HG03460 (cell line): ENCODE results near the gene EPHA8.

ENCODE experiments used
- ATAC-seq: cut with Tn5 transposase; IDR thresholded peaks from one replicate; pipeline ENCODE4 v1.9.1; 2021; ENCODE audit not compliant: unreplicated experiment

EPHA8 gene

DNA sequence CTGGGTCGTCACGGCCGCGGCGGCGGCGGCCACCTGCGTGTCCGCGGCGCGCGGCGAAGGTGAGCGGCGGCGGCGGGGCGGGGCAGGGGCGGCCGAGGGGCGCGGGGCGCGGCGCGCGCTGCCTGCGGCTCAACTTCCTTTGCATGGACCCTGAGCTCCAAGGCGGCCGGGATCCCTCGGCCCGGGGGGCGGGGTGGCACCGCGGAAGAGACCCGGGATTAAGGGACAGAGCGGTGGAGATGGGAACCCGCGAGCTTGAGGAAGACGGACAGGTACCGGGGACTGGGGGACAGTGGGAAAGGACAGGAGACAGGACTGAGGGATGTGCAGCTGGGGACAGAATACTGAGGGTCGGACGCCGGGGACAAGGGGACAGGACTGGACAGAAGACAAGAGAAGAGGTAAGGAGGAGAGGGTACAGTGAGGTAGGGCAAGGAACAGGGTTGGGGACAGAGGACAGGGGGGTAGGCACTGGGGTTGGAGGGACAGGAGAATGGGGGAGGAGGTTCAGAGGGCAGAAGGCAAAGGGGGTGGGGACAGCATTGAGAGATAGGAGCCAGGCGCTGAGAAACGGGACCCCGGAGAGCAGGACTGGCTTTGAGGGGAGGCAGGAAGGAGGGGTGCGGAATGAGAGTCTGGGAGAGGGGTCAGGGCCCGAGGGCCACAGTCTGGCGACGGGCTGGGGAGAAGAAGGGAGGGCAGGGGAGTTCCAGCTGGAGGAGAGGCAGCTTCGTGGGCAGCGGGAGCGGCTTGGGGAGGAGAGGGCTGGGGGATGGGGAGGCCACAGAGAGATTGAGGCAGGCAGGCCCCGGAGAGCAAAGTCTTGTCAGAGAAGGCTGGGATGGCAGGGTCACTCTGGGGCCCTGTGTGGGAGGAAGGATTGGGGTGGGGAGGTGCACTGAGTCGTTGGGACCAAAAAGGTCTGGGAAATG lies 648 bp downstream of the EPHA8 start:
- ATAC-seq, result no peak

GRCh38 chr1:22566161-22566560 lies 2.9 kb downstream of the EPHA8 start:
- no peak for ATAC-seq

DNA sequence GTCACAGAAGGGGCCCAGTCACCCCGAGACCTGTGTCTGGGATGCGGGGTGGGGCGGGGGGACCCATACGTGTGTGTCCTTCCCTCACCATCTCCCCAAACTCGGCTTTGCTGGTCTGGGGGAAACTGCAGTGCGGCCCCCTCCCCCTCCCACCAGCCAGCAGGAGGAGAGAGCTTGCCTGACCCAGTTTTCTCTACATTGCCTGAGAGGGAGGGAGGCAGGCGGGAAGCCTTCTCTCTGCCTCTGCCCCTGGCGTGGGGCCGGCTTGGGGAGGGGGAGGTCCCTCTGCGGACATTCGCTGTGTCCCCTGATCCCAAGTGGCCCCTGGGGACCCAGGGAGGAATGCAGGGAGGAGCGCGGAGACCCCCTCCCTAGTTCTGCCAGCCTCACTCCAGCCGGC lies 3.9 kb downstream of the EPHA8 start:
- no peak for ATAC-seq

DNA sequence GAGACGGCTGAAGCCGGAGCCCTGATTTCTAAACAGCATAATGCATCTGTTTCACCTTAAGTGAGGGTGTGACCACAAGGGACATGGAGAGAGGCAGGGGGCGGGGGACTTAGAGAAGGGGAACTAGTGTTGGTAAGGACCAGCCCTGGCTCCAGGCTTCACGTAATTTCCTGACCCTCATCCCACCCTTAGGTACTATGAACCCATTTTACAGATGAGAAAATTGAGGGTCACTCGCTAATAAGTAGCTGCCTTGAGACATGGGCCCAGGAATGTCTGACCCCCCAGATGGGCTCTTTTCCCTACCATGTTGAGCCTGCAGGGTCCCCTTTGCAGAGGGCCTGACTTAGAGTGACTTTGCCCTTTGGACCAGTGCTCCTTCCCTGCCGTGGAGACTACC lies 4.7 kb downstream of the EPHA8 start:
- ATAC-seq, result no peak

DNA sequence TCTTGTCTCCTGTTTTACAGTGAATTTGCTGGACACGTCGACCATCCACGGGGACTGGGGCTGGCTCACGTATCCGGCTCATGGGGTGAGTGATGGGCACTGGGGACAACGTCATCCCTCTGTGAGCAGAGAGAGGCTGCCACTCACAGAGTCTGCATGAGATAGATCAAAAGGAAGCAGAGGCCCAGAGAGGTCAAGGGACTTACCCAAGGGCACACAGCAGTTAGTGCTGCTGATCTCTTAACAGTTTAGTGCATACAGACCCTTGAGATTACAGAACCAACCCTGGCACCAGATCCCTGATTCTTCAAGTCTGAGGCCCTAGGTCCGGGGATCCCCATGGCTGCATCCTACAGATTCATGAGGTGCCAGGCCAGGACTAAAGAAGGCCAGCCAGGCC lies 6.0 kb downstream of the EPHA8 start:
- no peak for ATAC-seq

GRCh38 chr1:22570140-22570909 lies 7.0 kb downstream of the EPHA8 start:
- no peak for ATAC-seq

GRCh38 chr1:22572818-22573217 lies 9.5 kb downstream of the EPHA8 start:
- ATAC-seq, result no peak

DNA sequence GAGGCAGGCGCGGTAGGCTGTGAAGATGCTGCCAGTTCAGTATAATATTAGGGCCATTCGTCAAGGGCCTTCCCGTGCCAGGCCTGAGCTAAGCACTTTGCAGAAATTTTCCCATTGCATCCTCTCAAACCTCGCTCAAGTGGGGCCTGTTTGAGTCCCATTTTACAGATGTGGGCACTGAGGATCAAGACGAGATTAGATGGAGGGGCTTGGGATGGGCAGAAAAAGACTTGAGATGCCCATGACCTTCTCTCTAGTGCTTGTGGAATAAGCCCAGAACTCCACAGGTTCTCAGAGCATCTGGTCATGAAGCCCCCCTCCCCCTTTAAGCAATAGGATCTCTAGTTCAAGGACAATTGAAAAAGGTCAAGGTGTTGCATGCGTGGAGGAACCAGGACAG lies 9.9 kb downstream of the EPHA8 start:
- ATAC-seq, result no peak

- no peak for ATAC-seq
These were observed 12.4 kb downstream of the EPHA8 start for GRCh38 chr1:22575532-22576149.

GRCh38 chr1:22576150-22576544 lies 12.9 kb downstream of the EPHA8 start:
- ATAC-seq, result no peak

DNA sequence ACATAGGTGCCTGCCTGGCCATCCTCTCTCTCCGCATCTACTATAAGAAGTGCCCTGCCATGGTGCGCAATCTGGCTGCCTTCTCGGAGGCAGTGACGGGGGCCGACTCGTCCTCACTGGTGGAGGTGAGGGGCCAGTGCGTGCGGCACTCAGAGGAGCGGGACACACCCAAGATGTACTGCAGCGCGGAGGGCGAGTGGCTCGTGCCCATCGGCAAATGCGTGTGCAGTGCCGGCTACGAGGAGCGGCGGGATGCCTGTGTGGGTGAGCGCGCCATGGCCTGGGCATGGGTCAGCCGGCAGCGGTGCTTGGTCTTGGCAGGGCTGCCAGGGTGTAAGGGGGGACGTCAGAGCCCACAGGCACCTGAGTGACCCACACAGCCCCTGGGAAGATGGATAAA lies 13.3 kb downstream of the EPHA8 start:
- ATAC-seq, result no peak

GRCh38 chr1:22578732-22579361 lies 15.6 kb downstream of the EPHA8 start:
- ATAC-seq, result no peak

GRCh38 chr1:22579541-22580155 lies 16.4 kb downstream of the EPHA8 start:
- ATAC-seq, result no peak

GRCh38 chr1:22582661-22583635 lies 19.7 kb downstream of the EPHA8 start:
- no peak for ATAC-seq

GRCh38 chr1:22584001-22584562 lies 20.8 kb downstream of the EPHA8 start:
- no peak for ATAC-seq

GRCh38 chr1:22584970-22585369 lies 21.7 kb downstream of the EPHA8 start:
- no peak for ATAC-seq

- no peak for ATAC-seq
These were observed 22.2 kb downstream of the EPHA8 start for GRCh38 chr1:22585471-22585870.

DNA sequence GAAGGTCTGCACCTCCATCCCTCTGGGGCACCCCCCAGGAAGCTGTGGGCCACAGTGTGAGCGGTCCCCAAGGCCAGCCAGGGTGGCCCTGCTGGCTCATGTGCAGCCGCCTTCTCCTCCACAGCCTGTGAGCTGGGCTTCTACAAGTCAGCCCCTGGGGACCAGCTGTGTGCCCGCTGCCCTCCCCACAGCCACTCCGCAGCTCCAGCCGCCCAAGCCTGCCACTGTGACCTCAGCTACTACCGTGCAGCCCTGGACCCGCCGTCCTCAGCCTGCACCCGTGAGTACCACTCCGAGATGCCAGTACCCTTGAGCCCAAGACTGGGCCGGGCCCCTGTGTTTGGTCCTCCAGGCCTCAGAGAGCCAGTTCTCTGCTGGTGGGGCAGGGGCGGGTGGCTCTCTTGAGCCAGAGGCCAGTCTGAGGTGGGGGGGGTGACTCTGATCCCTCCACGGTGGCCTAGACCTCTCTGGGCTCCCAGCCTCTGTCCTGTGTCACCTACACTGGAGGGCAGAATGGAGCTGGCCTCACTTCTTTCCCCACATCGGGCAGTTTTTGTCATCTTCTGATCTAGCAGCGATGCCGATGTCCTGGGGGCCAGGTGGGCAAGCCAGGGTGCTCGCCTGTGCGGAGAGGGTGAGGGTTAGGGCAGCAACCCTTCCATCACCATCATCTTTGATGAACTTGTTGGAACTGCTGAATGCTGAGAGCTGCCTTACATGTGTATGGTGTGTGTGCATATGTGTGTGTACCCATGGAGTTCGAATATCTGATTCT lies 23.3 kb downstream of the EPHA8 start:
- ATAC-seq, result no peak

- no peak for ATAC-seq
These were observed 24.0 kb downstream of the EPHA8 start for GRCh38 chr1:22587247-22587646.
